KBM-7 (cell line): ENCODE measurements around the gene CYB5R3.
"Not testable (repeated sequence)": the region's sequence is repeated elsewhere in the genome, so short reads cannot be mapped to it uniquely, and the experiment has no call there.

ENCODE experiments used
- DNase-seq: peaks from one replicate; pipeline ENCODE4 v3.0.0-alpha.2; 2015
- in situ Hi-C: fragments of 300-500 bp; cut with MboI; formaldehyde crosslinking; loops from 2 replicates; pipeline ENCODE4 v1.14.3; 2020; ENCODE audit warnings: low sequenced_read_pairs, low pct_unique_long_range_greater_than_20kb, mixed read lengths

Gene CYB5R3

GRCh38 chr22:42611051-42611450, 38.1 kb downstream of the CYB5R3 start:
- in situ Hi-C loops: no loop called here
- no peak for DNase-seq

GRCh38 chr22:42610186-42610585, 39.0 kb downstream of the CYB5R3 start:
- in situ Hi-C loops: no loop called here
- no peak for DNase-seq

- no peak for DNase-seq
- in situ Hi-C loops: no loop called here
Measured at GRCh38 chr22:42608823-42609361, 40.3 kb downstream of the CYB5R3 start.

- DNase-seq: no peak
- in situ Hi-C loops: no loop called here
Measured at GRCh38 chr22:42608136-42608822, 40.9 kb downstream of the CYB5R3 start.

- DNase-seq, in situ Hi-C loops: not testable (repeated sequence)
Measured at GRCh38 chr22:42607641-42608040, 41.6 kb downstream of the CYB5R3 start.

- no peak for DNase-seq
- in situ Hi-C loops: no loop called here
Measured at GRCh38 chr22:42604403-42604802, 44.8 kb downstream of the CYB5R3 start.

- no peak for DNase-seq
- in situ Hi-C loops: no loop called here
Measured at GRCh38 chr22:42603427-42603826, 45.8 kb downstream of the CYB5R3 start.

GRCh38 chr22:42602470-42602869, 46.7 kb downstream of the CYB5R3 start:
- no peak for DNase-seq
- in situ Hi-C loops: no loop called here

- no peak for DNase-seq
- in situ Hi-C loops: no loop called here
Measured at GRCh38 chr22:42601879-42602465, 47.2 kb downstream of the CYB5R3 start.

- no peak for DNase-seq
- in situ Hi-C loops: no loop called here
Measured at GRCh38 chr22:42596863-42597530, 52.2 kb downstream of the CYB5R3 start.

GRCh38 chr22:42596336-42596735, 52.9 kb downstream of the CYB5R3 start:
- in situ Hi-C loops: no loop called here
- no peak for DNase-seq

GRCh38 chr22:42595434-42595833, 53.8 kb downstream of the CYB5R3 start:
- DNase-seq: no peak
- in situ Hi-C loops: no loop called here

- no peak for DNase-seq
- in situ Hi-C loops: no loop called here
Measured at GRCh38 chr22:42591987-42592386, 57.2 kb downstream of the CYB5R3 start.

- in situ Hi-C loops: no loop called here
- DNase-seq: peak; percentile 66
Measured at GRCh38 chr22:42587588-42588175, 61.5 kb downstream of the CYB5R3 start.

- in situ Hi-C loops: no loop called here
- DNase-seq: no peak
Measured at GRCh38 chr22:42586381-42586780, 62.8 kb downstream of the CYB5R3 start.

GRCh38 chr22:42585096-42585495, 64.1 kb downstream of the CYB5R3 start:
- no peak for DNase-seq
- in situ Hi-C loops: no loop called here

GRCh38 chr22:42584364-42584940, 64.7 kb downstream of the CYB5R3 start:
- DNase-seq: no peak
- in situ Hi-C loops: no loop called here

- in situ Hi-C loops: no loop called here
- no peak for DNase-seq
Measured at GRCh38 chr22:42582987-42583386, 66.2 kb downstream of the CYB5R3 start.
